GM18951 (cell line): ENCODE data around the gene RAC2.
A peak's percentile ranks its signal among the peaks of the same experiment; 100 is the strongest.

Source experiments
- POLR2A ChIP-seq: IDR thresholded peaks from 4 replicates; pipeline ENCODE4 v1.6.1; 2011; ENCODE audit warnings: mild to moderate bottlenecking; ENCODE audit not compliant: insufficient read length, insufficient read depth; ENCODE audit errors: extremely low read depth
- in situ Hi-C: fragments of 300-500 bp; cut with MboI; formaldehyde crosslinking; loops from one replicate; pipeline ENCODE4 v1.12.0; 2022; ENCODE audit warnings: low sequenced_read_pairs, mixed read lengths, inconsistent platforms; ENCODE audit not compliant: unreplicated experiment

RAC2 gene

GRCh38 chr22:37223965-37224551, 20.0 kb downstream of the RAC2 start:
- in situ Hi-C loops = no loop called here
- TF ChIP-seq POLR2A = peak; percentile 33

- TF ChIP-seq POLR2A = peak; percentile 34
- in situ Hi-C loops = no loop called here
Measured at GRCh38 chr22:37222440-37222971, 21.6 kb downstream of the RAC2 start.

- TF ChIP-seq POLR2A = no peak
- in situ Hi-C loops = no loop called here
Measured at GRCh38 chr22:37221424-37222333, 22.4 kb downstream of the RAC2 start.

DNA sequence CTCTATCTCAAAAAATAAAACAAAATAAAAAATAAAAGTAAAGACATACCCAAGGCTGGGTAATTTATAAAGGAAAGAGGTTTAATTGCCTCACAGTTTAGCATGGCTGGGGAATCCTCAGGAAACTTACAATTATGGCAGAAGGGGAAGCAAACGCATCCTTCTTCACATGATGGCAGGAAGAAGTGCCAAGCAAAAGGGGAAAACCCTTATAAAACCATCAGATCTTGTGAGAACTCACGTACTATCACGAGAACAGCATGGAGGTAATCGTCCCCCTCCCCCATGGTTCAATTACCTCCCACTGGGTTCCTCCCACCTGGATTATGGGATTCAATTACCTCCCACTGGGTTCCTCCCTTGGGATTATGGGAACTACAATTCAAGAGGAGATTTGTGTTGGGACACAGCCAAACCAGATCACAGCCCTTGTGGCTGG, 23.5 kb downstream of the RAC2 start:
- in situ Hi-C loops = no loop called here
- TF ChIP-seq POLR2A = peak; percentile 34

DNA sequence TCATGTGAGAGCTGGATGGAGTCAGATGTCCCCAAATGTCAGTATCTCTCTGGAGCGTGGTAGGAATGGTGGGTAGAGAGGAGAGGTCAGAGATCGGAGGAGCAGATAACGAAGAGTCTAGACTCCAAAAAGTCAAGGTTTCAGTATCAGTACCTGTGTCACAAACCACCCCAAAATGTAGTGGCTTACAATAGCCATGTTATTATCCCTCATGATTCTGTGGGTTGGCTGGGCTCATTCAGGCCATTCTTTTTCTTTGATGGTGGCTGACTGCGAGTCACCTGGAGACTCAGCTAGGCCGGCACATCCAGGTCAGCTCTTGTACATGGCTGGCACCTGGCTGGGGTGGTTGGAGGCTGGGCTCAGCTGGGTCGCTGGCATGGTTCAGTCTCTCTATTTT, 24.5 kb downstream of the RAC2 start:
- in situ Hi-C loops = no loop called here
- peak; percentile 19 for TF ChIP-seq POLR2A

DNA sequence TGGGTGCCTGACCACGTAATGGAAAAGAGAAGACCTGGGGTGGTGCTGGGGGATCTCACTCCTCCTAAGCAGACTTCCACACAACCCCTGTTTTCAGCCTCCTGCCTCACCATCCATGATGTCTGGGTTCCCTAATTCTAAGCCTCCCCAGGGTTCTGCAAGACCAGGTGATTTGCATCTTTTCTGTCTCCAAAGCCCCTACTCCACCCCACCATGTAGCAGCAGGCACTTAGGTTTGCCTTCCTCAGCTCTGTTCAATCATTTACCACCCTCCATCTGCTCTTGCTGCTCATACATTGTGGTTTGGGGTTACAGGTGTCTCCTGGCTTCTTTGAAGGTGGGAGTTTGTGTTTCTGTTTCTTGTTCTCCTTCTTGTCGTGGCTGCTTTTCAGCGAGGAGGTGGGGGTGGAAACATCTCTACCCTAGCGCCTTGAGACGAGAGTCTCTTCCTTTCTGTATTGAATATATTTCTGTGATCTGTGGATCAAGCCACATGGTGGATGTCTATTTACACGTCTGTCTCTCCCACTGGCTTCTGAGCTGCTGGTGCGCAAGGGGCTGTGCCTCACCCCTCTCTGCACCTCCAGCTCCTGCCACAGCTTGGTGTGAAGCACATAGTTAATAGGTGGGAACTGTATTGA, 25.2 kb downstream of the RAC2 start:
- TF ChIP-seq POLR2A = peak; percentile 59
- in situ Hi-C loops = no loop called here

- TF ChIP-seq POLR2A = no peak
- in situ Hi-C loops = no loop called here
Measured at GRCh38 chr22:37218399-37218770, 25.7 kb downstream of the RAC2 start.

DNA sequence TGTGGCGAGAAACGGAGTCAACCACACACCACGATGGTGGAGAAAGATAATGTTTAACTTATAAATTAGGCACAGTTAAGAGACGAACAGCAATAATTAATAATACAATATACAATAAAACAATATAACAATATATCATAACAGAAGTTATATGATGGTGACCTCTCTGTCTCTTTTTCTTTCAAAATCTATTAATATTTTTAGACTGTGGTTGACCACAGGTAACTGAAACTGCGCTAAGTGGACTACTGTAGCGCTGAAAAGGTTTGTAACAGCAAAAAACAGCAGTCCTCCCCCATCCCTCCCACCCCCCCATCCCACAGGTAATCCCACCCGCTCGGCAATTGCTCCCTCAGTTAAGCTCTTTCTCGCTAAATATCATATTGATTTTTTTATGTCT, 28.2 kb downstream of the RAC2 start:
- no peak for TF ChIP-seq POLR2A
- in situ Hi-C loops = no loop called here

- no peak for TF ChIP-seq POLR2A
- in situ Hi-C loops = no loop called here
Measured at GRCh38 chr22:37214731-37215030, 29.4 kb downstream of the RAC2 start.

DNA sequence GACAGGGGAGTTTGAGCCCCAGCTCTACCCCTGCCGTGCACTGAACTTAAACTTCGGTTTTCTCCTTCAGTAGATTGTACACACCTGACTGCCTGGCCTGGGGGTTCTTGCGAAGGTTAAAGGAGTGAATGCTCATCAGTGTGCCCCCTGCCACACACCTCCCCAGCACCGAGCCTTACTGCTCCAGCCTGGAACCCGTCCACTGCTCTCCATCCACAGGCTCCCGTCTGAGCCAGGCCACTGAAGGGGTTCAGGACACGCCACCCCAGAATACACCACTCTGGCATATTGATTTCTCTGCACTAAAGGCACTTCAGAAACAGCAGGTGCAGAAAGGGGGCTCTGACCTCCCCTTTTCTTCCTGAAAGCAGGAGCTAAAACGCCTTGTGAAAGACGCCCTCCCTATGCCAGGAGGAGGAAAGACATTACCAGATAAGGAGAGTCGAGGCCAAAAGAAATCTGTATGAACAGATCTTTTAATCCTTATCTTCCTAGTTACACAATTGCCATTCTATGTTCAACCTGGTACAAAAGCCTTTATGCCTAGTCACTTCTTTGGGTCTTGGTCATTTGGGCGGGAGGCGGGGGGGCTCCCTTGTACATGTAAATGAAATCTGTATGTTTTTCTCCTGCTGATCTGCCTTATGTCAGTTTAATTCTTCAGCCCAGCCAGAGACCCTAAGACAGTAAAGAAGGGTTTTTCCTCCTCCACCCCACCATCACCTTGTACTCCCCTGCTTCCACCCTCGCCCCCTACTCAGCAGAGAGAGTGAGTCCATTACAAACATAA, 29.9 kb downstream of the RAC2 start:
- in situ Hi-C loops = no loop called here
- TF ChIP-seq POLR2A = no peak

DNA sequence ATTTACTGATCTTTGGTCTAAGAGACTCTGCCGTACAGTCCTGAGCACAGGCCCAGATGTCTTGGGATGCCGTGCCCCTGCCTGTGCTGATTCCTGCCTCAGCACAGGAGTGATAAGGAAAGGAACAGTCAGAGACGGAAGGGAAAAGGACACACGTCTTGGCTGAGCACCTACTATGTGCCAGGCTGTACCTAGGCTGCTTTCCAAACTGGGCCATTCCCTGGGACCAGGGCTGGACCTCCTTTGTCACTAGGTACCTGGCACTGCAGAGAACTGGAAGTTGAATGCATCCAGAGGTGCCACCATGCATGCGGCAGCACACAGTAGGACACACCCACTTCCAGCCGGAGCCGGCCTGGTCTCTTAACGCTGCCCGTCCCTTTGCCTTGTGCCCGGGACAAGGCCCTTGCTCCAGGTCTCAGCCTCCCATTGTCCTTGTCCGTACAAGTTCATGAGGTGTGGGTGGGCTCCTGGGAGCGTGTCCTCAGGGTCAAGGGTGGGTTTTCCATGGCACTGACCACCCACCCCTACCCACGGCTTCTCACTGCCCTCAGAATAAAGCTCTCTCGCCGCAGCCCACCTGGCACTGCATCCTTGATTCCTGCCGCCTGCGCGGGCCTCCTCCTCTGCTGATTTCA, 30.7 kb downstream of the RAC2 start:
- in situ Hi-C loops = no loop called here
- TF ChIP-seq POLR2A = no peak

DNA sequence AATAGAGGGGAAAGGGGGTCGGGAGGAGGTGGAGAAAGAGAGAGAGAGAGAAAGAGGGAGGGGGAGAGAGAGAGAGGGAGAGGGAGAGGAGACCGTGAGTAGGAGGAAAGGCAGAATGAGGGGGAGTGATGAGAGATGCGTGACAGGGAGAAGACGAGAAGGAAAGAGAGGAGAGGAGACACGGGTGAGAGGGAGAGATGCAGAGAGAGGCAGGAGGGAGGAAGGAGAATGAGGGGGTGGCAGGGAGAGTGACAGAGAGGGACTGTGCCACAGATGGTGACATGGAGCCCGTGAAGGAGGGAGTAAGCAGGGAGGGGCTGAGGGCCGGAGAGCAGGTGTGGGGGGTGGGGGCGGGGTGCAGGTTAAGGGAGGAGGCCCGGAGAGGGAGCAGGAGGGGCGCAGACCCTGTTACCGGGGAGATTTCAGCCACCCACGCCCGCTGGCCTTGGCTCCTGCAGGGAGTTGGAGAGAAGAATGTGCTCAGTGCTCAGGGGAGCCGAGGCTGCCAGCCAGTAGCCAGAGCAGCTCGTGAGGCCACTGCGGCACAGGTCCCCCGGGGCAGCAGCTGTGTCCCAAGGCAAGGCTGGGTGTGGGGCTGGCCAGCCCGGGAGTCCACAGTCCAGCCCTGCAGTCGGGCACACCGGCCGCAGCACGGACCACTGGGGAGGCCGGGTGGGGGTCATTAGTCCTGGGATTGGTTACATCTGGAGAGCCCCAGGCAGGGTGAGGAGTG, 31.7 kb downstream of the RAC2 start, which contains the start of gene SSTR3:
Gene SSTR3, minus strand, starts transcription at position 304 of the 733 bp plus-strand sequence. CDS start 4,674 bp downstream, outside the sequence.
- in situ Hi-C loops = no loop called here
- TF ChIP-seq POLR2A = no peak
